K562 (cell line): Measurements from ENCODE around the gene COL6A2.
"Not testable (repeated sequence)": the region's sequence is repeated elsewhere in the genome, so short reads cannot be mapped to it uniquely, and the experiment has no call there.

ENCODE experiments used
- CCNT2 ChIP-seq: IDR thresholded peaks from 2 replicates; pipeline ENCODE4 v1.6.1; 2011; ENCODE audit warnings: borderline replicate concordance, low read depth, mild to moderate bottlenecking, moderate library complexity, mixed read lengths, low read length; ENCODE audit not compliant: insufficient read length; ENCODE audit errors: extremely low read depth
- CTCF ChIP-seq, 3 experiments: IDR thresholded peaks in 2 of 3; conservative IDR thresholded peaks in 1 of 3; 2 replicates each; pipeline ENCODE4 v1.5.1; 2011 to 2012; ENCODE audit warnings: low read length in 3 of 3, mild to moderate bottlenecking in 3 of 3, control low read depth in 2 of 3, improper control_type of control experiment in 1 of 3, inconsistent platforms in 1 of 3, low read depth in 1 of 3, mixed read lengths in 1 of 3, moderate library complexity in 1 of 3; ENCODE audit not compliant: insufficient read depth in 2 of 3
- TF ChIP-seq, protein P1 (sequence below): fragments of 450-650 bp; formaldehyde crosslinking; IDR thresholded peaks from 2 replicates; pipeline ENCODE4 v1.4.0; 2022; ENCODE audit warnings: mild to moderate bottlenecking, moderate library complexity

GRCh38 chr21:46076724-46077123 lies 21.2 kb upstream of the COL6A2 start:
- TF ChIP-seq CCNT2; CTCF (IDR thresholded peaks at IDR 0.05 in 2 of 3, conservative IDR thresholded peaks at IDR 0.05 in 1 of 3; ENCODE audit: insufficient read depth in 2 of 3, low read depth in 1 of 3, low read length in 3 of 3): not testable (repeated sequence)
- TF ChIP-seq, protein P1, sequence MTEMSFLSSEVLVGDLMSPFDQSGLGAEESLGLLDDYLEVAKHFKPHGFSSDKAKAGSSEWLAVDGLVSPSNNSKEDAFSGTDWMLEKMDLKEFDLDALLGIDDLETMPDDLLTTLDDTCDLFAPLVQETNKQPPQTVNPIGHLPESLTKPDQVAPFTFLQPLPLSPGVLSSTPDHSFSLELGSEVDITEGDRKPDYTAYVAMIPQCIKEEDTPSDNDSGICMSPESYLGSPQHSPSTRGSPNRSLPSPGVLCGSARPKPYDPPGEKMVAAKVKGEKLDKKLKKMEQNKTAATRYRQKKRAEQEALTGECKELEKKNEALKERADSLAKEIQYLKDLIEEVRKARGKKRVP, result not testable (repeated sequence)
